Measurements from ENCODE around the gene TSC2. TPM values are rescaled to one million over a fixed set of nuclear protein-coding genes. Genes with fewer than 3 reads are reported as not detected.

TSC2 gene
- total and polyA plus RNA-seq, 8 donors = 51.0 to 172 (median 83.6) TPM

Small RNA genes lying within 50 kb of the gene (microRNA-seq; reads per million reads assigned to microRNA genes)
- gene MIR1225 = 0 to 1.5 reads per million in 2 donors
- 0 reads per million in 2 donors for gene MIR3180-5
- gene MIR4516 = 0 reads per million in 2 donors
- gene MIR6511B1 = 0 reads per million in 2 donors

Other genes starting within 250 kb of the TSC2 start
- 10 to 100 TPM; 26.6 to 39.5 (median 34.6) TPM for gene HAGH, start 221.2 kb upstream of the TSC2 start, total RNA-seq
- 10 to 100 TPM; 57.9 to 63.7 TPM for gene HAGH, start 221.2 kb upstream of the TSC2 start, polyA plus RNA-seq
- gene FAHD1, start 220.8 kb upstream of the TSC2 start, total RNA-seq = 10 to 100 TPM in 3 of 6 donors, 1 to 10 TPM in 3; 5.1 to 14.4 (median 10.2) TPM
- 10 to 100 TPM; 12.4 to 12.7 TPM for gene FAHD1, start 220.8 kb upstream of the TSC2 start, polyA plus RNA-seq
- gene MEIOB, start 175.8 kb upstream of the TSC2 start, total RNA-seq = under 1 TPM in 1 of 6 donors, not detected in 5; 0.44 TPM
- under 1 TPM in 1 of 2 donors, not detected in 1; 0.26 TPM for gene MEIOB, start 175.8 kb upstream of the TSC2 start, polyA plus RNA-seq
- not detected for gene HS3ST6, start 129.6 kb upstream of the TSC2 start, total RNA-seq
- gene HS3ST6, start 129.6 kb upstream of the TSC2 start, polyA plus RNA-seq = under 1 TPM in 1 of 2 donors, not detected in 1; 0.11 TPM
- 10 to 100 TPM; 29.7 to 77.4 (median 57.0) TPM for gene MSRB1, start 104.8 kb upstream of the TSC2 start, total RNA-seq
- 10 to 100 TPM; 47.0 to 94.4 TPM for gene MSRB1, start 104.8 kb upstream of the TSC2 start, polyA plus RNA-seq
- 10 to 100 TPM in 3 of 6 donors, under 1 TPM in 2, not detected in 1; 0.09 to 35.3 (median 11.0) TPM for gene RPL3L, start 93.3 kb upstream of the TSC2 start, total RNA-seq
- gene RPL3L, start 93.3 kb upstream of the TSC2 start, polyA plus RNA-seq = 10 to 100 TPM in 1 of 2 donors, under 1 TPM in 1; 0.05 to 11.3 TPM
- 10 to 100 TPM; 54.0 to 72.1 (median 58.7) TPM for gene NDUFB10, start 88.4 kb upstream of the TSC2 start, total RNA-seq
- 100 to 1,000 TPM in 1 of 2 donors, 10 to 100 TPM in 1; 84.2 to 108 TPM for gene NDUFB10, start 88.4 kb upstream of the TSC2 start, polyA plus RNA-seq
- gene RPS2, start 83.2 kb upstream of the TSC2 start, total RNA-seq = 1,000 to 10,000 TPM; 1,316 to 3,013 (median 1,806) TPM
- 1,000 to 10,000 TPM; 1,574 to 3,219 TPM for gene RPS2, start 83.2 kb upstream of the TSC2 start, polyA plus RNA-seq
- gene RNF151, start 81.1 kb upstream of the TSC2 start, total RNA-seq = not detected
- gene RNF151, start 81.1 kb upstream of the TSC2 start, polyA plus RNA-seq = under 1 TPM; 0.12 to 0.61 TPM
- 10 to 100 TPM; 14.7 to 23.5 (median 19.4) TPM for gene TBL3, start 75.9 kb upstream of the TSC2 start, total RNA-seq
- gene TBL3, start 75.9 kb upstream of the TSC2 start, polyA plus RNA-seq = 10 to 100 TPM; 55.8 to 63.7 TPM
- gene NOXO1, start 66.5 kb upstream of the TSC2 start, total RNA-seq = under 1 TPM in 5 of 6 donors, not detected in 1; 0.35 to 0.69 (median 0.52) TPM
- gene NOXO1, start 66.5 kb upstream of the TSC2 start, polyA plus RNA-seq = 1 to 10 TPM in 1 of 2 donors, under 1 TPM in 1; 0.70 to 1.6 TPM
- gene GFER, start 63.8 kb upstream of the TSC2 start, total RNA-seq = 10 to 100 TPM; 17.1 to 31.9 (median 25.9) TPM
- gene GFER, start 63.8 kb upstream of the TSC2 start, polyA plus RNA-seq = 10 to 100 TPM; 25.7 to 62.0 TPM
- 1 to 10 TPM in 1 of 6 donors, under 1 TPM in 5; 0.19 to 1.5 (median 0.55) TPM for gene SYNGR3, start 58.0 kb upstream of the TSC2 start, total RNA-seq
- 1 to 10 TPM in 1 of 2 donors, under 1 TPM in 1; 0.57 to 3.1 TPM for gene SYNGR3, start 58.0 kb upstream of the TSC2 start, polyA plus RNA-seq
- 10 to 100 TPM; 26.0 to 93.6 (median 42.4) TPM for gene ZNF598, start 38.2 kb upstream of the TSC2 start, total RNA-seq
- gene ZNF598, start 38.2 kb upstream of the TSC2 start, polyA plus RNA-seq = 10 to 100 TPM; 71.0 to 73.5 TPM
- 1 to 10 TPM in 2 of 6 donors, under 1 TPM in 4; 0.43 to 1.9 (median 0.50) TPM for gene NPW, start 28.2 kb upstream of the TSC2 start, total RNA-seq
- gene NPW, start 28.2 kb upstream of the TSC2 start, polyA plus RNA-seq = 1 to 10 TPM; 1.3 to 2.7 TPM
- gene NHERF2, start 21.1 kb upstream of the TSC2 start, total RNA-seq = 10 to 100 TPM; 14.7 to 28.9 (median 23.0) TPM
- gene NHERF2, start 21.1 kb upstream of the TSC2 start, polyA plus RNA-seq = 100 to 1,000 TPM in 1 of 2 donors, 10 to 100 TPM in 1; 60.7 to 144 TPM
- 10 to 100 TPM in 1 of 6 donors, 1 to 10 TPM in 5; 5.2 to 10.4 (median 8.4) TPM for gene NTHL1, start 151 bp upstream of the TSC2 start, total RNA-seq
- 10 to 100 TPM; 22.1 to 22.8 TPM for gene NTHL1, start 151 bp upstream of the TSC2 start, polyA plus RNA-seq
- 10 to 100 TPM; 29.8 to 50.5 (median 39.5) TPM for gene PKD1, start 87.9 kb downstream of the TSC2 start, total RNA-seq
- gene PKD1, start 87.9 kb downstream of the TSC2 start, polyA plus RNA-seq = 100 to 1,000 TPM in 1 of 2 donors, 10 to 100 TPM in 1; 68.6 to 127 TPM
- gene RAB26, start 100.6 kb downstream of the TSC2 start, total RNA-seq = 10 to 100 TPM; 19.2 to 36.8 (median 28.4) TPM
- gene RAB26, start 100.6 kb downstream of the TSC2 start, polyA plus RNA-seq = 100 to 1,000 TPM; 161 to 255 TPM
- 10 to 100 TPM; 25.3 to 45.1 (median 40.8) TPM for gene TRAF7, start 107.8 kb downstream of the TSC2 start, total RNA-seq
- 10 to 100 TPM; 24.5 to 30.1 TPM for gene TRAF7, start 107.8 kb downstream of the TSC2 start, polyA plus RNA-seq
- gene CASKIN1, start 148.6 kb downstream of the TSC2 start, total RNA-seq = 1 to 10 TPM in 2 of 6 donors, under 1 TPM in 4; 0.61 to 1.7 (median 0.81) TPM
- gene CASKIN1, start 148.6 kb downstream of the TSC2 start, polyA plus RNA-seq = 1 to 10 TPM; 1.5 to 2.1 TPM
- 10 to 100 TPM; 16.6 to 27.0 (median 19.1) TPM for gene MLST8, start 157.5 kb downstream of the TSC2 start, total RNA-seq
- 10 to 100 TPM; 59.3 to 62.8 TPM for gene MLST8, start 157.5 kb downstream of the TSC2 start, polyA plus RNA-seq
- 1 to 10 TPM; 1.0 to 2.4 (median 2.0) TPM for gene BRICD5, start 162.9 kb downstream of the TSC2 start, total RNA-seq
- gene BRICD5, start 162.9 kb downstream of the TSC2 start, polyA plus RNA-seq = 10 to 100 TPM in 1 of 2 donors, 1 to 10 TPM in 1; 8.9 to 24.5 TPM
- gene PGP, start 166.9 kb downstream of the TSC2 start, total RNA-seq = 1 to 10 TPM; 2.9 to 5.8 (median 3.7) TPM
- 10 to 100 TPM in 1 of 2 donors, 1 to 10 TPM in 1; 8.9 to 10.2 TPM for gene PGP, start 166.9 kb downstream of the TSC2 start, polyA plus RNA-seq
- 10 to 100 TPM in 2 of 6 donors, 1 to 10 TPM in 4; 8.7 to 13.2 (median 9.4) TPM for gene E4F1, start 175.6 kb downstream of the TSC2 start, total RNA-seq
- gene E4F1, start 175.6 kb downstream of the TSC2 start, polyA plus RNA-seq = 10 to 100 TPM; 47.8 to 48.4 TPM
- gene DNASE1L2, start 188.5 kb downstream of the TSC2 start, total RNA-seq = 1 to 10 TPM in 1 of 6 donors, under 1 TPM in 5; 0.31 to 1.3 (median 0.67) TPM
- gene DNASE1L2, start 188.5 kb downstream of the TSC2 start, polyA plus RNA-seq = 1 to 10 TPM; 3.4 to 4.9 TPM
- gene ECI1, start 203.6 kb downstream of the TSC2 start, total RNA-seq = 10 to 100 TPM; 31.9 to 64.4 (median 36.3) TPM
- gene ECI1, start 203.6 kb downstream of the TSC2 start, polyA plus RNA-seq = 10 to 100 TPM; 51.1 to 72.5 TPM
- gene RNPS1, start 220.1 kb downstream of the TSC2 start, total RNA-seq = 10 to 100 TPM; 36.0 to 66.2 (median 50.3) TPM
- 100 to 1,000 TPM in 1 of 2 donors, 10 to 100 TPM in 1; 56.0 to 103 TPM for gene RNPS1, start 220.1 kb downstream of the TSC2 start, polyA plus RNA-seq

Data from pancreas (tissue), 8 donors.